NCI-H1694 treated with DMSO at 0.1 percent for 48 hours (cell line): ENCODE measurements around the gene MOBP.
"Not testable (repeated sequence)": the region's sequence is repeated elsewhere in the genome, so short reads cannot be mapped to it uniquely, and the experiment has no call there.

ENCODE experiments used
- DNase-seq: peaks from one replicate; lab custom pipeline; 2025; lab: John Stamatoyannopoulos, UW

Gene MOBP

DNA sequence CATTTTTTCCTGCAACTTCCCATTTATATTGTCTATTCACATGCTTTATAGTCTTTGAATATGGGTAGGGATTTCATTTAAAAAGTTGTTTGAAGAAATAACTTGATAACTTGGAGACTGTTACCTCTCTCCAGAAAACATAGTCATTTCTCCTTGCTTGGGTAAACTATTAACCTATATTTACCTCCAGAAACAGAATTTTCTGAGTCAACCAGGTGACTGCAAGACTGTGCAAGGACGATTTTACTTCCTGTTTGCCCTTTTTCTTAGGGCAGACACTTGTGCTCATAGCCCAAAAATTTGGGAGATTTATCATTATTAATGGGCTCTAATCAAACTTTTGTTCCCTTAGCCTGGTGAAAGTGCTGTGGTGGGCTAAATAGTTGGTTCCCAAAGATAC is 14.3 kb upstream of the MOBP start:
- no peak for DNase-seq

- DNase-seq, result not testable (repeated sequence)
Observed at GRCh38 chr3:39453872-39454271, 13.6 kb upstream of the MOBP start.

DNA sequence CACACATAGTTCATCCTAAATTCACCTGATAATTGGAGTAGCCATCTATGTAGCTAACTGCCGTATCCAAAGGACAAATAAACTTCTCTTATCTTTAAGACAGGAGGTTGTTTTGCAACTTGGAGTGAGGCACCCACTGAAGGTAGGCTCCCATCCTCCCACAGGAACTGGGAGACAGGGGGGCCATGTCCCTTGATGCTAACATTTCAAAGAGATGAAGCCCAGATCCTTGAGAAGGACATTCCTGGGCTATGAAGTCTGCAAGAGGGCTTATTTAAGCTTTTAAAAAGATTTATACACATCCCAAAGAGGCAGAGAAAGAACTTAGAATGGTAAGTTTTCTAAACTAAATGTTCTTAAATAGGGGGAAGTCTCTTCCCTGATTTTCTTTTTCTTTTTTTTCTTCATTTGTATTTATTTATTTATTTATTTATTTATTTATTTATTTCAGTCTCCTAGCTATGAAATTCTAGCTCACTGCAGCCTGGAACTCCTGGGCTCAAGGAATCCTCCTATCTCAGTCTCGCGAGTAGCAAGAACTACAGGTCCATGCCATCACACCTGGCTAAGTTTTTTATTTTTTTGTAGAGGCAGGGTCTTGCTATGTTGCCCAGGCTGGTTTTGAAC is 12.8 kb upstream of the MOBP start:
- no peak for DNase-seq

- DNase-seq, result no peak
Observed at GRCh38 chr3:39456159-39456558, 11.3 kb upstream of the MOBP start.

GRCh38 chr3:39457361-39457760 is 10.1 kb upstream of the MOBP start:
- DNase-seq, result no peak

- DNase-seq, result not testable (repeated sequence)
Observed at GRCh38 chr3:39458579-39458978, 8.9 kb upstream of the MOBP start.

DNA sequence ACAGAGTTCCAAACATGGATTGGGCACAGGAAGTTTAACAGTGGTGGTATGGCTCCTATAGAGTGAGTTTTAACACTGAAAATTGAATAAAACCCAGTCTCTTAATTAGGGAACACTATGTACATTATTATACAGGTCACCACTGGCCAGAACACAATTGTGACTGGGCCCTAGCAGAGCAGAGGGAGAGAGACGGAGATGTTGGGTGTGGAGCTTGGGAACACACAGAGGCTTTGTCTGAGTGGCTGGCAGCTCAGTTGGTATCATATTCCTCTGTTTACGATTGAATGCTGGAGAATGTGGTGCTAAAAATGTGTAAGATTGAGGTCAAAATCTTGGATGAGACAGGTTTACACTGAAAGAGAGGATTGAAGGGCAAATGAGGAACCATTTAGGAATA is 6.8 kb upstream of the MOBP start:
- DNase-seq, result no peak

DNA sequence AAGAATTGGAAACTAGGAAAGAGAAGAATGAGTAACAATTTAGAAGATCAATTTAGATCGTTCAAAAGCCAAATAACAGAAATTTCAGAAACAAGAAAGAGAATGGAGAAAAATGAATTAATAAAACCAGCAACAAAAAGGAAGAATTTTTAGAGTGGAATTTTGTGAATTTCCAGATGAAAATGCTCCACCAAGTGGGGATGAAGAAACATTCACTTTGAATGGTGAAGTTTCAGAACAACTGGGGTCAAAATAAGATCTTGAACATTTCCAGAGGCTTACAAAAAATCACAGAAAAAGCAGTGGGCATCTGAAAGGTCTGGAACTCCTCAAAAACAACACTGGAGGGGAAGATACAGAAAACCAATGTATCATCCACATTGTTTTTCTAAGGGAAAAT is 4.2 kb upstream of the MOBP start:
- DNase-seq, result no peak

DNA sequence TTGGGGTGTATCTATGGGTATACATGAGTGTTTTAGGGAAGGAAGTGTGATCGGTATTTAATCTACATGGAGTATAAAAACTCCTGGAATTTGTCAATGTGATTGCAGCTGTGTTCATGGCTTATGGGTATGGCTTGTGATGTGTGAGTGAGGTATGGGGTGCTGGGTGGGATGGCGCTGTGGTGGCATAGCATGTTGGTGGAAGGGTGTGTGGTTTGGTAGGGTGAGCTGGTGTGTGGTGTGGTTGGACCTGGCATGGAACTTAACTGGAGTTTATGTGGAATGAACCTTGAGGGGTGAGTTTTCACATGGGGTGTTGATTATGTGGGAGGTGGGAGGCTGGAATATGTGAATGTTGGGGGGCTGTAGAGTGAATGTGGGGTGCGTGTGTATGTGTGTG is 492 bp upstream of the MOBP start:
- DNase-seq, result no peak

DNA sequence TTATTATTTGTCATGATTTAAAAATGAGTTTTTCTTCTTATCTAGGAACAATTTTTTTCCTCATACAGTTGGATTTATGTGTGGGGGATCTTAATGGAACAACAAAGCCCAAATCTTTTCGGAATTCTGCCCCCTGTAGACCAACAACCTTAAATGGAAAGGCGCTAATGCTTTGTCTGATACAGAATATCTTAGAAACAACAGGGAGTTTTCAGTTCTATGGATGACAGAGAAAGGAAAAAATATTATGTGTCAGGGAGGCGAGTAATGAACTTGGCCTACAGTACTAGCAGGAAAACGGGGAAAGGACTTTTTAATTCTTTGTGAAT is 592 bp downstream of the MOBP start:
- DNase-seq, result no peak

- no peak for DNase-seq
Observed at GRCh38 chr3:39469258-39469657, 1.8 kb downstream of the MOBP start.

- DNase-seq, result no peak
Observed at GRCh38 chr3:39469945-39470344, 2.5 kb downstream of the MOBP start.

DNA sequence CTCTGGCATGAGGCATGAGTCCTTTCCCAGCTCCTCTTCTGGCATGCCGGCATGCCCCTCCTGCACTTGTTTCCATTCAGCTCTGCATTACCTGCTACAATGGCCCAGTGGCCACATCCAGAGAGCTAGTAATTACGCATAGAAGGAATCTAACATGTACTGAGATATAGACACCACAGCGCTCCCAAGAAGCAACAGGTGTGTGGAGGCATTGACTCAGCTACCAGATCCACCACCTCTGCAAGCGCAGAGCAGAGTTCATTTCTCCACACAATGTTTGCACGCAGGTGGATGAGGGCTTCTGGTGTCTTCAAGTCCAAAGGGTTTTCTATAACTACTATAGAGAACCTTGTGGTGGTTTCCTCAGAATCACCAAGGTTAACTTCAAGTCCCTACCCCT is 4.2 kb downstream of the MOBP start:
- DNase-seq, result no peak

DNA sequence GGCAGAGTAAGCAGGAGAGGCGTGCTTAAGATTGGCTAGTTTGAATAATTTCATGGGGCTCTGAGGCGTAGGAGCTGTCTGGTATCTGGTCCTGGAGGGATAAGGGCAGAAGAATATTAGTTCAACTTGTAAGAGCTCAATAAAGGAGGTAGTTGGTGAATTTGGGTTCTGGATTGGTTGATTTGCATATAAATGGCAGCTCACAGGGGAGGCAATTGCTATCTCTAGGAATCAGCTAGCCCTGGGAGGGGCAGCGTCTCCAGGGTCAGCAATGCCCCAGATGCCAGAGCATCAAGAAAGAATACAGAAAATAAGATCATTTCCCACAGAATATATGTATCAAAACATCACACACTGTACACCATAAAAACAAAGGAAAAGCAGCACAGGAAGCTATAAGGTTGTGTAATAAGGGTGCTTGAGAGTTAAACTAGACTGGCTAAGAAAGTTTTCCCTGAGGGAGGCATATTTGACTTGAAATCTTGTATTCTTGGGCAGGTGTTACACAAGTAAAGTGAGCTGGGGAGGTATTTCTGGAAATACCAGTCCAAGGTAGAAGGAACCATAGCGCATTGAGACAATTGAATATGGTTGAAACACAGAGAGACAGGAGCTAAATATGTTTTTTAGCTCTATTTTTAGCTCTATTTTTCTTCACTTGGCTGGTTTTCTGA is 6.1 kb downstream of the MOBP start:
- DNase-seq, result no peak

DNA sequence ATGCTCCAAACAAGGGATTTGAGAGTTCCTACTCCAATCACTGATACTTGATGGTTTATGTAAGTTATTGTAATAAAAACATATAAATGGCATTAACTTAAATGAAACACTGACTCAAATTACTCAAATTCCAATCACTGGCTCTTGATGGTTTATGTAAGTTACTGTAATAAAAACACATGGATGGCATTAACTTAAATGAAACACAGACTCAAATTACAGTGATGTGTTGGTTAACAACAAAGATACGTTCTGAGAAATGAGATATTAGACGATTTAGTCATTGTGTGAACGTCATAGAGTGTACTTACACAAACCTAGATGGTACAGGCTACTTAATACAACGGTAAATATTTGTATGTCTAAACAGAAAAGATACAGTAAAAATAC is 6.6 kb downstream of the MOBP start:
- no peak for DNase-seq

DNA sequence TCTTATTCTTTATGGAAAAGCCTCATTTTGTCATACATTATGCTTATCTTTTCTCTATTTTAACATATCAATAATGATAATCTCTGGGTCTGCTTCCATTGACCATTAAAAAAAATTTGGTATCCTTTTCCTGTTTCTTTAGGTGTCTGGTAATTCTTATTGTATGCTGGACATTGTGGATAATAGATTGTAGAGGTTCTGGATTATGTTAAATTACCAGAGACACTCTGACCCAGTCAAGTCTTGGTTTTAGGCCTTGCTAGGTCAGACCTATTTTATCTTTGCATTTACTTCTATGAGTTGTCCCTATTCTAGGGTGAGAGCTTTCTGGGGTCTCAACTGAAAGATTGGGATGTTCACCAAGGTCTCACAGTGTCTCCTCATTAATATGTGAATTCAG is 9.3 kb downstream of the MOBP start:
- DNase-seq, result no peak

DNA sequence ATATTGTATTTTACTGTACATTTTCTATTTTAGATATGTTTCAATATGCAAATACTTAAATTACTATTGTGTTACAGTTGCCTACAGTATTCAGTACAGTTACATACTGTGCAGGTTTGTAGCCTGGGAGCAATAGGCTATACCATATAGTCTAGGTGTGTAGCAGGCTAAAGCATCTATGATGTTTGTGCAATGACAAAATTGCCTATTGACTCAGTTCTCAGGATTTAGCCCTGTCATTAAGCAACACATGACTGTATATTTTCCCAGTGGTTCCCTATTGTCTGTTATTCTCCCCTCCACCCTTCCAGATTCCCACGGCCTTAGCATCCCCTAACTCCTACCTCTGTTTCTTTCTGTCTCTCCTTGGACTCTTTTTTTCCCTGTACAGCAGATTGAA is 10.7 kb downstream of the MOBP start:
- no peak for DNase-seq

GRCh38 chr3:39479701-39480414 is 12.4 kb downstream of the MOBP start:
- DNase-seq, result no peak

DNA sequence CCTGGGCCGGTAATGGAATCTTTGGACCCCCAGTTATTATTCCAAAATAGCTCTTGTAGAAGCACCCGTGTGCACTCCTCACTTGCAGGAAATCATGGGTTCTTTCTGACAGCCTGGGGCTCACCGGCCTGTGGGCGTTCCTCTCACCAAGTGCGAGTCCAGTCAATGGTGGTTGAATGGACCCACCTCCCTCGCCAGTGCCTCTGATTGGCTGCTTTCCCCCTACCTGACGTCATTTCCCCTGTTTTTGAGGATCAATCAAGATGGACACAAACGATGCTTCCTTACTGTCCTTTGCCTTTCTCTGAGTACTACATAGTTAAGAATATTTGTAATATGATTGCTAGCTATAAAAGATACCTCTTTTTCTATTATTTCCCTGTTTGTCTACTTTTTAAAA is 18.1 kb downstream of the MOBP start:
- no peak for DNase-seq

GRCh38 chr3:39491014-39491413 is 23.5 kb downstream of the MOBP start:
- no peak for DNase-seq

- DNase-seq, result no peak
Observed at GRCh38 chr3:39491733-39492350, 24.4 kb downstream of the MOBP start.

GRCh38 chr3:39494781-39495180 is 27.3 kb downstream of the MOBP start:
- DNase-seq, result no peak

DNA sequence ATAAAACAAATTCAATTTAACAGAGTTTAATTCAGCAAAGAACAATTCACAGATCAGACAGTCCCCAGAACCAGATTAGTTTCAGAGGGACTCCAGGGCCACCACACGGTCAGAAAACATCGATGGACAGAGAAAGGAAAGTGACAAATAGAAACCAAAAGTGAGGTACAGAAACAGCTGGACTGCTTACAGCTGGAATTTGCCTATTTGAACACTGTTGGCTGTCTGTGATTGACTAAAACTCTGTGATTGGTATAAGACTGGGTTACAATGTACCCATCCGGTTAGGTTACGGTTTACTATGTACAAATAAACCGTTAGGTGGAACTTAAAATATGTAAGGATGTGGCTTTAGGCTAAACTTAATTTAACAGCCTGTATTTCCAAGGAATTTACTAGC is 30.3 kb downstream of the MOBP start:
- no peak for DNase-seq
